ENCODE results near the gene UNC13D.
A peak's percentile ranks its signal among the peaks of the same experiment; 100 is the strongest.

Gene UNC13D

GRCh38 chr17:75830164-75831031 lies 13.8 kb downstream of the UNC13D start:
- TF ChIP-seq POLR2AphosphoS5 (IDR thresholded peaks at IDR 0.05; ENCODE audit: borderline replicate concordance, low read depth, low read length) = no peak
- H3K27ac ChIP-seq = no peak overlapping the region
- no peaks in the 10 kb centered on the region for H3K9me3 ChIP-seq (ENCODE audit: low read depth, low read length)
- no peak overlapping the region for H3K9ac ChIP-seq (ENCODE audit: insufficient read length)
- no peak for DNase-seq (ENCODE audit: low read depth, low spot score)
- peaks cover 3% of the 10 kb centered on the region; the same call in 1 of the 2 replicates for H3K36me3 ChIP-seq (ENCODE audit: insufficient read depth, low read length)
- H3K4me3 ChIP-seq = no peak overlapping the region

- Histone ChIP-seq H3K9ac (ENCODE audit: insufficient read length) (no peak overlapping the region), H3K27ac (no peak overlapping the region), H3K9me3 (ENCODE audit: low read depth, low read length) (no peaks in the 10 kb centered on the region), H3K4me3 (no peak overlapping the region), H3K36me3 (ENCODE audit: insufficient read depth, low read length) (peaks cover 3% of the 10 kb centered on the region; the same call in 1 of the 2 replicates)
- DNase-seq (ENCODE audit: low read depth, low spot score) = no peak
- TF ChIP-seq POLR2AphosphoS5 (IDR thresholded peaks at IDR 0.05; ENCODE audit: borderline replicate concordance, low read depth, low read length) = no peak
- no peak for TF ChIP-seq EZH2 (IDR thresholded peaks at IDR 0.05)
- TF ChIP-seq FOXP2 (optimal IDR thresholded peaks at IDR 0.05; ENCODE audit: control extremely low read depth, extremely low read length, insufficient read depth) = no peak
Measured at GRCh38 chr17:75829747-75830146, 14.5 kb downstream of the UNC13D start.

GRCh38 chr17:75828741-75829140 lies 15.5 kb downstream of the UNC13D start:
- DNase-seq (ENCODE audit: low read depth, low spot score) = no peak
- no peaks in the 10 kb centered on the region for H3K9me3 ChIP-seq (ENCODE audit: low read depth, low read length)
- no peak overlapping the region for H3K4me3 ChIP-seq
- TF ChIP-seq FOXP2 (optimal IDR thresholded peaks at IDR 0.05; ENCODE audit: control extremely low read depth, extremely low read length, insufficient read depth) = no peak
- no peak for TF ChIP-seq POLR2AphosphoS5 (IDR thresholded peaks at IDR 0.05; ENCODE audit: borderline replicate concordance, low read depth, low read length)
- no peak for TF ChIP-seq EZH2 (IDR thresholded peaks at IDR 0.05)
- no peak overlapping the region for H3K9ac ChIP-seq (ENCODE audit: insufficient read length)
- peaks cover 7% of the 10 kb centered on the region; the same call in 1 of the 2 replicates for H3K36me3 ChIP-seq (ENCODE audit: insufficient read depth, low read length)
- no peak overlapping the region for H3K27ac ChIP-seq

- no peak for DNase-seq (ENCODE audit: low read depth, low spot score)
- TF ChIP-seq EZH2 (IDR thresholded peaks at IDR 0.05) = no peak
- no peak for TF ChIP-seq POLR2AphosphoS5 (IDR thresholded peaks at IDR 0.05; ENCODE audit: borderline replicate concordance, low read depth, low read length)
- no peak for TF ChIP-seq FOXP2 (optimal IDR thresholded peaks at IDR 0.05; ENCODE audit: control extremely low read depth, extremely low read length, insufficient read depth)
- Histone ChIP-seq H3K9me3 (ENCODE audit: low read depth, low read length) (no peaks in the 10 kb centered on the region), H3K36me3 (ENCODE audit: insufficient read depth, low read length) (peaks cover 13% of the 10 kb centered on the region; the same call in 1 of the 2 replicates), H3K27ac (no peak overlapping the region), H3K4me3 (no peak overlapping the region), H3K9ac (ENCODE audit: insufficient read length) (no peak overlapping the region)
Measured at GRCh38 chr17:75828076-75828400, 16.2 kb downstream of the UNC13D start.

- Histone ChIP-seq H3K27ac (0 out of 2 replicates have a peak overlapping the region, but pooled peaks have one; percentile 42), H3K9ac (ENCODE audit: insufficient read length) (no peak overlapping the region), H3K4me3 (no peak overlapping the region), H3K36me3 (ENCODE audit: insufficient read depth, low read length) (peaks cover 18% of the 10 kb centered on the region; the same call in 1 of the 2 replicates), H3K9me3 (ENCODE audit: low read depth, low read length) (no peaks in the 10 kb centered on the region)
- TF ChIP-seq POLR2AphosphoS5 (IDR thresholded peaks at IDR 0.05; ENCODE audit: borderline replicate concordance, low read depth, low read length) (peak; percentile 35; the same call in 1 of the 2 replicates), EZH2 (IDR thresholded peaks at IDR 0.05) (no peak)
- no peak for DNase-seq (ENCODE audit: low read depth, low spot score)
Measured at GRCh38 chr17:75827308-75828075, 16.7 kb downstream of the UNC13D start.

- TF ChIP-seq FOXP2 (optimal IDR thresholded peaks at IDR 0.05; ENCODE audit: control extremely low read depth, extremely low read length, insufficient read depth) (no peak), POLR2AphosphoS5 (IDR thresholded peaks at IDR 0.05; ENCODE audit: borderline replicate concordance, low read depth, low read length) (no peak), EZH2 (IDR thresholded peaks at IDR 0.05) (no peak)
- no peak overlapping the region for H3K4me3 ChIP-seq
- DNase-seq (ENCODE audit: low read depth, low spot score) = no peak
- peaks cover 25% of the 10 kb centered on the region; the same call in 1 of the 2 replicates for H3K36me3 ChIP-seq (ENCODE audit: insufficient read depth, low read length)
- H3K27ac ChIP-seq = peak overlapping the region; percentile 42; the same call in 1 of the 2 replicates
- no peaks in the 10 kb centered on the region for H3K9me3 ChIP-seq (ENCODE audit: low read depth, low read length)
- no peak overlapping the region for H3K9ac ChIP-seq (ENCODE audit: insufficient read length)
Measured at GRCh38 chr17:75826561-75827307, 17.5 kb downstream of the UNC13D start.

- peaks cover 34% of the 10 kb centered on the region; the same call in 1 of the 2 replicates for H3K36me3 ChIP-seq (ENCODE audit: insufficient read depth, low read length)
- H3K27ac ChIP-seq = peak overlapping the region; percentile 54; the same call in 1 of the 2 replicates
- H3K9ac ChIP-seq (ENCODE audit: insufficient read length) = no peak overlapping the region
- H3K4me3 ChIP-seq = no peak overlapping the region
- H3K9me3 ChIP-seq (ENCODE audit: low read depth, low read length) = no peaks in the 10 kb centered on the region
- no peak for DNase-seq (ENCODE audit: low read depth, low spot score)
- TF ChIP-seq FOXP2 (optimal IDR thresholded peaks at IDR 0.05; ENCODE audit: control extremely low read depth, extremely low read length, insufficient read depth) = no peak
- TF ChIP-seq EZH2 (IDR thresholded peaks at IDR 0.05) = no peak
- no peak for TF ChIP-seq POLR2AphosphoS5 (IDR thresholded peaks at IDR 0.05; ENCODE audit: borderline replicate concordance, low read depth, low read length)
Measured at GRCh38 chr17:75825748-75826370, 18.3 kb downstream of the UNC13D start.

Measured in SK-N-MC (cell line).